ENCODE results near the gene ZBTB46.

Gene ZBTB46

DNA sequence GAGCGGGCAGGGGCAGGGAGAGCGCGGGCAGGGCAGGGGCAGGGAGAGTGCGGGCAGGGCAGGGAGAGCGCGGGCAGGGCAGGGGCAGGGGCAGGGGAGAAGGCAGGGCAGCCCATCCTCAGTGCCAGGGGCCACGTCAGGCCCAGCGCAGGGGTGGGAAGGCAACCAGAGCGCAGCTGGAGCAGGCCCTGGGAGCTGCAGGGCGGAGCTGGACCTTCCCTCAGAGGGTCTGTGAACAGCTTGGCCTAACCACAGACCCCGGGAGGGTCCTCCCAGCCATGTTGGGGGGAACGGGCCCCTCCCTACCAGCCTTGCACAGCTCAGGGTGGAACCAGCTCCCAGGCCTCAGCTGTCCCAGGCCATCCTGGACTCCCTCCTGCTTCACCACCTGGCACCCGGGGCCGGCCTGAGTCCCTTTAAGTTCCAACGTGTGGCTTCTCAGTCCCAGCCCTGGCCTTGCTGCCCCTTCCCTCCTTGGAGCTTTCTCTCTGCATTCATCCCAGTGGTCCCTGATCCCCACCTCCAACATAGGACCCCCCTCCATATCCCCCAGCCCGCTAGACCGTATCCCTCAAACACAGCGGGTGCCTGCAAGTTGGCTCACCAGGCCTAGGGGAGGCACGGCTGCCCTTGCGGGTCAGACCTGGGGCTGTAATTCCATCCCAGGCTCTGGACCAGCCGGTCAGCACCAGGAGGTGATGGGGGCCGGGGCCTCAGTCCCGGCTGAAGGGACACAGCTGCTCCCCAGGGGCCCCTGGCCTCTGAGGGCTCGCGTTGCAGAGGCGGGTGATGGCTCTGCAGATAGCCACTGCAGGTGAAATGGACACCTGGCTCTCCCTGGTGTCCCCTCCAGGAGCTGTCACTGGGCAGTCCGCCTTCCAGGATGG lies 5.6 kb upstream of the ZBTB46 start:
- no peak for DNase-seq

- peak; percentile 71 for DNase-seq
Observed at GRCh38 chr20:63835021-63835858, 4.2 kb upstream of the ZBTB46 start.

DNA sequence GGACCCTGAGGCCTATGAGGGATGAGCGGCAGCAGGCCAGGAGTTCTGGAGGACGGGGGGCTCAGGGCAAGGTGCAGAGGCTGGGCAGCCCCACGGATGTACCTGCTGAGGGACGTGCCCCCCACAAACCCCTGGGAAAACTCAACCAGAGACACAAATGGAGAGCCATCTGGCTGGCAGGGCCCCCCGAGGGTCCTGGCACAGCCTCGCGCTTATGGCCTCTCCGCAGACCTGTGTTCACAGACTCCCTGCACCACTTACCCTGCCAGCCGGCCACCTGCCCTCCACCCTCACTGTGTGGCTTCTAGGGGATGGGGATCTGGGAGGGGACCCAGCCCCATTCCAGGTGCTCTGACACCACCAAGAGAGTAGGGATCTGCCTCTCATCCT lies 3.4 kb upstream of the ZBTB46 start:
- DNase-seq, result no peak

- DNase-seq, result no peak
Observed at GRCh38 chr20:63833776-63834490, 2.9 kb upstream of the ZBTB46 start.

DNA sequence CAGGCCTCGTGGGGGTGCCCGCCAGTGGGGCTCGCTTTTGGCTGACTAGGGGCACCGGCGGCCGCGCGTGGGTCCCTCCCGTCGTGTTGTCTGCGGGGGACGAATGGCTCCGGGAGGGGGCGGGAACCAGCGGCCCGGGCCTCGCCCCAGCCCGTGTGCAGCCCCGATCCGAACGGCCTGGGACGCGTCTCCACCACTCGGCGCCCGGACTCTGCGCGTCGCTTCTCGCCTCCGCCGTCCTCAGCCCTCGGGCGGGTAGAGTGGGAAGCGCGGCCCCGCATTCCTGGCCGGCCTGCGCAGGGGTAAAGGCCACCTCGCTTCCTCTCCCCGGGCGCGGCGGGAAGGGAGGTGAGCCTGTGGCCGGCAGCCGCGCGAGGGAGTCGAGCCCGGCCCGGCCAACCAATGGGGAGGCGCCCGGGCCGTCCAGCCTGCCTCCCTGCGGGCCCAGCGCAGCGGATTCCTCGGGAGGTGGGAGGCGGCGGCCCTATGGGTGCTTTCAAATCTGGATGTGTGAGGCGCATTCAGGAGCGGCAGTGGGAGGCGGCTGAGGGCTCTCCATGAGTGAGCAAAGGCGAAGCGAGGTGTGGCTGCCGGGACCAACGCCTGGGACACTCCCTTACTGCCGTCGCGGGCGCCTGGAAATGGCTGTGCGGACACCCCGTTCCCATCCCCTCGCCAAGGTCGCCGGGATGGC lies 1.1 kb upstream of the ZBTB46 start:
- DNase-seq, result no peak

GRCh38 chr20:63831646-63831992 lies 555 bp upstream of the ZBTB46 start:
- peak; percentile 25 for DNase-seq

DNA sequence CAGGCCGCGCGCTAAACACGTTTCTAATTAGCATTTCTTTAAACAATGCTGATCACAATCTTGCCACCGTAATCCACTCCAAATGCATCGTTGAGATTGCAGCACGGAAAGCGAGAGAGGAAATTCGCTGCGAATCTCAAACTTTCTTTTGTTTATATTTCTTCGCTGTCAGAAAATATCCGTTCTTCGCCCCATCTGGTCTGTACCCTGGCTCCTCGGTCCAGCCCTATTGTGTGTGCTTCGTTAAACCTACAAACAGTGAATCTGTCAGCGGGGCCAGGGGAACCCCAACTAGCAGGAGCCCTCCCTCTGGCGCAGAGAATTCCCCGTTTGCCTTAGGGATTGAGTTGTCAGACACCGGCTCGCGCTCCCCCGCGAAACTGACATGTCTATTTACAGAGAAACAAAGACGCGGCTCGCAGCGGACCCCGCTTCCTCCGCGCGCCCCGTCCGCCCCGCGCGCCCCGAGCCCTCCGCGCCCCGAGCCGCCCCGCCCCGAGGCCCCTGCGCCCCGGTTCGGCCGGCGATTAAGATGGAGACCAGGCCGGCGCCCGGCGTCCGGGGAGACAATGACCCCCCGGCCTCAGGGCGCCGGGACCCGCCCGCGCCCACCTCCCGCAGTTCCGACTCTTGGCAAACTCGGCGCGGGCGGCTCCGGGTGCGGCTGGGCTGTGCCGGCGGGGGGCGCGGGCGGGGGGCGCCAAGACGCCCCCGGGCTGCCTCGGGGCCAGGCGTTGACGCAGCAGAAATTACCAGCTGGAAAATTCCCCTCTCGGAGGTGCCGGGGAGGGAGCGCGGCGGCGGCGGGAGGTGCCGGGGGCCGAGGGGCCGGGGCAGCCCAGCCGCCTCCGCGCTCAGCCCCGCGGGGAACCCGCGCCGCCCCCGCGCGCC lies 874 bp downstream of the ZBTB46 start:
- peak; percentile 50 for DNase-seq

GRCh38 chr20:63829603-63829944 lies 1.5 kb downstream of the ZBTB46 start:
- DNase-seq, result no peak

DNA sequence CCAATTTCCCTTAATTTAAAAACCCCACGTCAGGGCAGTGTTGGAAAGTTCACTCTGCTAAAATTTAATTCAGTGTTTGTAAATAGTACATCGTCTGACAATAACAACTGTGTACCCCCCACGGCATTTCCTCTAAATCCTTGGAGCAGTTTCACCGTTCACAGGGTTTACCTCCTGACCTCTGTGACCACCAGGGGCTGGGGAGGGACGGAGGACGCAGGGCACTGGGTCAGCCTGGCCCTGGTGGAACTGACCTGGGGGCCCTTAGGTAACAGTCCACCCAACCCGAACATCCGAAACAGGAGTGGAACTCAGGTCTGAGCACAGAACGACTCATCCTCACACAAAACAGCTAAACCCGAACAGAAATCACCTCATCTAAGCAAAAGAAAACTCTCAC lies 2.1 kb downstream of the ZBTB46 start:
- DNase-seq, result no peak

GRCh38 chr20:63828545-63828944 lies 2.5 kb downstream of the ZBTB46 start:
- DNase-seq, result no peak

- no peak for DNase-seq
Observed at GRCh38 chr20:63828124-63828523, 2.9 kb downstream of the ZBTB46 start.

- DNase-seq, result no peak
Observed at GRCh38 chr20:63826753-63827152, 4.3 kb downstream of the ZBTB46 start.

DNA sequence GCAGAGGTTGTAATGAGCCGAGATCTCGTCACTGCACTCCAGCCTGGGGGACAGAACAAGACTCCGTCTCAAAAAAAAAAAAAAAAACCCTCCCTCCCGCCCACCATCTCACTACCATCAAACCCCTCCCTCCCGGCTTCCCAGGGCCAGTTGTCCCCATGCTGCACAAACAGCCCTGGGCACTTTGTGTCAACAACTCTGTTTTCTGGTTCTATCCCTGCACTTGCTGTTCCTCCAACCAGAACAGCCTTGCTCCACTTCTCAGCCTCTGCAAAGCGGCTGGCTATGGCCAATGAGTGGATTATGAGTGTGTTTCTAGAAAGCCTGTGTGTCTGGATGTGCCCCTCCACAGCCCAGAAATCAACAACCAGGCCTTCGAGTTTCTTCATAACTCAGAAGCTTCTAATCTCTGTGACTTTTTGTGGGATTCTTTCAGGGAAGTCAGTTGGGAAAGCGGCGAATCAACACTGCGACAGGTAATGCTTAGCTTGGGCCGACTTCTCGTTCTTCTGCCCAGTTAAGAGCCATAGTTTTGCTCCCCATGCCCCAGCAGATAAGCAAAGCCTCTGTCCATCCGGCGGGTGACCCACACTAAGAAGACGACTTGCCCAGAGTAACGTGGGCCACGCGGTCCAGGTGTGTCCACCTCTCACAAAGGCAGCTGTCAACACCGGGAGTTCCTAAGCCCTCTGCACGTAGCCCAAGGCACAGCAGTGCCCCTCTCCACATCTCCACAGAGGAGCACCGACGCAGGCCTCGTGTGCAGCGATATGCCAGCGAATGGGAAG lies 5.5 kb downstream of the ZBTB46 start:
- no peak for DNase-seq

- DNase-seq, result no peak
Observed at GRCh38 chr20:63823691-63824311, 7.3 kb downstream of the ZBTB46 start.

DNA sequence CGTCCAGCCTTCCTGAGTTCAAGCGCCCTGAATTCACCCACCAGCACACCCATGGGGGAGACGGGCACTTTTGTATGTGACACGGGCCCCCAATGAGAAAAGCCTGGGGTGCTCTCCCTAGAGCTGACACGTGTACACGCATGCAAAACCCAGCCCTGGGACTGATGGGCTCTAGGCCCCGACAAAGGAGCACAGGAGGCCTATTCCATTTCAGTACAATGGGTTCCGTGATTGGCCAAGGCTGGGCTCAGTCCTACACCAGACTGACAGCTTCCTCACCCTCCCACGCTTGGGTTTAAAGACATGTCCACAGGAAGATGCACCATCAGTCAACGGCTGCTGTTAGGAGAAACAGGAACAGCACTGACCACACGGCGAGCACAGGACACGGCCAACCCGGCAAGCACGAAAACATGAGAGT lies 8.8 kb downstream of the ZBTB46 start:
- DNase-seq, result no peak

DNA sequence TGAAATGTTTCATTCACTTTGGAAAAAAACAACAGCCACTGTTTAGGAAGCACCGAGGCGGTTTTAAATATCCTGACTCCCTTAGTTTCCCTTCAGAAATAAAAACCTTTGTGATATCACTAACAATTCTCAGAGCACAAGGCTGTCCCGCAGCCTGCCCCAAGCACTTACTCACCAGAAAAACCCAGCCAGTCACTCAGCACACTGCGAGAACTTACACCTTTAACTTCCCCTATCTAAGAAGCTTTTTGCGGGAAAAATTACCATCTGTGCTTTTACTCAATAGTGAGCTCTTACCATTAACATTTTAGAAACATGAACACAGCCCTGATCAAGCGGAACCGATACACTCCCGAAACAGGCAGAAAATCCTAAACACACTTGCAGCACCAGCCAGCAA lies 9.3 kb downstream of the ZBTB46 start:
- DNase-seq, result no peak

GRCh38 chr20:63819224-63819921 lies 11.7 kb downstream of the ZBTB46 start:
- DNase-seq, result no peak

DNA sequence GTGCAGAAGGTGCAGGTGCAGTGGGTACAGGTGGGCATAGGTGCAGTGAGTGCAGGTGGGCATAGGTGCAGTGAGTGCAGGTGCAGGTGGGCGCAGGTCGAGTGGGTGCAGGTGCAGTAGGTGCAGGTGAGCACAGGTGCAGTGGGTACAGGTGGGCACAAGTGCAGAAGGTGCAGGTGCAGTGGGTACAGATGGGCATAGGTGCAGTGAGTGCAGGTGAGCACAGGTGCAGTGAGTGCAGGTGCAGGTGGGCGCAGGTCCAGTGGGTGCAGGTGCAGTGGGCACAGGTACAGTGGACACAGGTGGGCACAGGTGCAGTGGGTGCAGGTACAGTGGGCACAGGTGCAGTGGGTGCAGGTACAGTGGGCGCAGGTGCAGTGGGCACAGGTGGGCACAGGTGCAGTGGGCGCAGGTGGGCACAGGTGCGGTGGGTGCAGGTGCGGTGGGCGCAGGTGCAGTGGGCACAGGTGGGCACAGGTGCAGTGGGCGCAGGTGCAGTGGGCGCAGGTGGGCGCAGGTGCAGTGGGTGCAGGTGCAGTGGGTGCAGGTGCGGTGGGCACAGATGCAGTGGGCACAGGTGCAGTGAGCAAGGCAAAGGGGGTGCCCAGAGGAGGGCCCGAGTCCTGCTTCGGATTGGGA lies 15.3 kb downstream of the ZBTB46 start:
- DNase-seq, result no peak

GRCh38 chr20:63814891-63815614 lies 16.0 kb downstream of the ZBTB46 start:
- DNase-seq, result no peak

Measured in NCI-H345 (cell line).